PC-3 (cell line): Measurements from ENCODE around the gene ANKDD1A.

ENCODE experiments used
- EZH2 ChIP-seq: fragments of 300-600 bp; sonication (generic); IDR thresholded peaks from one replicate; pipeline ENCODE4 v1.6.1; 2017; ENCODE audit warnings: antibody characterized with exemption, mild to moderate bottlenecking, low read length; ENCODE audit not compliant: unreplicated experiment
- TF ChIP-seq, protein P1 (sequence below): fragments of 300-600 bp; sonication (generic); conservative IDR thresholded peaks from 2 replicates; pipeline ENCODE4 v1.5.1; 2017; ENCODE audit warnings: antibody characterized with exemption, low read depth, mild to moderate bottlenecking, low read length

DNA sequence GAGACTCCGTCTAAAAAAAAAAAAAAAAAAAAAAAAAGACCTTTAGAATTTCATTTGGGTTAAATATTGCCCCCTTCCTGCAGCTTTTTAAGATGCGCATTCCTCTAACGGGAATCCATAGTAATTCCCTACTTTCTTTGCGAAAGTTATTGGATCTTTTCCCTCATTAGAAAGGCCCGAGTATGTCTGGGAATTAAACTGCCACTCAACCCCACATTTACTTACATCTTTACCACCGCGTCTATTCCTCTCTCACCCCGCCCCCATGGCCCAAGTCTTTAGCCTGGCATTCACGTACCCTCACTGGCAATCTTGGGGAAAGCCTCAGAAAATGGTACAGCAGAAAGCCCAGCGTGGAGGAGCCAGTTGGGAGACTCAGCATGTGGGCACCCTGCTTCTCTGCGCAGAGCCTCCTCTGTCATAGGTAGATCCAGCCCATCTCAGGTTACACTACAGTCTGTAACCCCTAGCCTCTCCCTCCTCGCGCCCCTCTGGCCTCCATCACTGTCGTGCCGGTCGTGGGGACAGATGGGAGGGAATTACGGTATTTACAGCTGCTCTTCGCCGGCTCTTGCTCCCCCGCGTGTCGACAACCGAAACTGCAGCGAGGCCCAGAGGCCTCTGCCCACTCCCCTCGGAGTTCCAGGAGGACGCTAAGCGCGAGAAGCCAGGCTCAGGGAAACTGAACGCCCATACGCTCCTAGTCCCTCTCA is 6.4 kb upstream of the ANKDD1A start:
- TF ChIP-seq, protein P1, sequence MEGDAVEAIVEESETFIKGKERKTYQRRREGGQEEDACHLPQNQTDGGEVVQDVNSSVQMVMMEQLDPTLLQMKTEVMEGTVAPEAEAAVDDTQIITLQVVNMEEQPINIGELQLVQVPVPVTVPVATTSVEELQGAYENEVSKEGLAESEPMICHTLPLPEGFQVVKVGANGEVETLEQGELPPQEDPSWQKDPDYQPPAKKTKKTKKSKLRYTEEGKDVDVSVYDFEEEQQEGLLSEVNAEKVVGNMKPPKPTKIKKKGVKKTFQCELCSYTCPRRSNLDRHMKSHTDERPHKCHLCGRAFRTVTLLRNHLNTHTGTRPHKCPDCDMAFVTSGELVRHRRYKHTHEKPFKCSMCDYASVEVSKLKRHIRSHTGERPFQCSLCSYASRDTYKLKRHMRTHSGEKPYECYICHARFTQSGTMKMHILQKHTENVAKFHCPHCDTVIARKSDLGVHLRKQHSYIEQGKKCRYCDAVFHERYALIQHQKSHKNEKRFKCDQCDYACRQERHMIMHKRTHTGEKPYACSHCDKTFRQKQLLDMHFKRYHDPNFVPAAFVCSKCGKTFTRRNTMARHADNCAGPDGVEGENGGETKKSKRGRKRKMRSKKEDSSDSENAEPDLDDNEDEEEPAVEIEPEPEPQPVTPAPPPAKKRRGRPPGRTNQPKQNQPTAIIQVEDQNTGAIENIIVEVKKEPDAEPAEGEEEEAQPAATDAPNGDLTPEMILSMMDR, result peak; percentile 33; the same call in 1 of the 2 replicates
- no peak for TF ChIP-seq EZH2
